Tibial nerve (tissue), 4 donors: Measurements from ENCODE around the gene B3GAT3. TPM values are rescaled to one million over a fixed set of nuclear protein-coding genes. Genes with fewer than 3 reads are reported as not detected.

Experiments
- small RNA-seq: library from RNA; depleted of rRNA; stranded (forward); fragments of <200 nt; gene quantifications from one replicate; pipeline ENCODE3, GENCODE V24; 2016
- total RNA-seq, 4 donors: library from RNA; depleted of rRNA; stranded (reverse); fragments of >200 nt; gene quantifications; one replicate each; pipeline ENCODE4 v1.1.0, GENCODE V29; 2016

B3GAT3 gene
- total RNA-seq, 4 donors from 2014 or later, result 35.4 to 60.3 (median 50.7) TPM

Small RNA genes within 50 kb of the gene (small RNA-seq; reads per million reads assigned to genes)
- gene AP001458.1 (not detected), gene MIR6747 (0.28 reads per million), gene SNORA57 (not detected)

Other genes with a start within 250 kb of the B3GAT3 start
- not detected for gene SCGB1A1, start 203.0 kb downstream of the B3GAT3 start, total RNA-seq
- 1,000 to 10,000 TPM; 1,417 to 3,061 (median 2,562) TPM for gene AHNAK, start 75.2 kb downstream of the B3GAT3 start, total RNA-seq
- 1,000 to 10,000 TPM; 1,003 to 1,250 (median 1,110) TPM for gene EEF1G, start 48.1 kb downstream of the B3GAT3 start, total RNA-seq
- gene TUT1, start 30.5 kb downstream of the B3GAT3 start, total RNA-seq, result 10 to 100 TPM in 3 of 4 donors, 1 to 10 TPM in 1; 8.3 to 18.8 (median 14.2) TPM
- 10 to 100 TPM; 79.5 to 95.3 (median 88.8) TPM for gene MTA2, start 20.1 kb downstream of the B3GAT3 start, total RNA-seq
- gene EML3, start 9.2 kb downstream of the B3GAT3 start, total RNA-seq, result 100 to 1,000 TPM in 2 of 4 donors, 10 to 100 TPM in 2; 64.9 to 138 (median 93.9) TPM
- 10 to 100 TPM in 3 of 4 donors, 1 to 10 TPM in 1; 9.3 to 13.8 (median 11.2) TPM for gene ROM1, start 8.7 kb downstream of the B3GAT3 start, total RNA-seq
- gene GANAB, start 24.6 kb upstream of the B3GAT3 start, total RNA-seq, result 100 to 1,000 TPM; 107 to 150 (median 121) TPM
- 10 to 100 TPM; 14.0 to 22.8 (median 20.3) TPM for gene INTS5, start 31.3 kb upstream of the B3GAT3 start, total RNA-seq
- gene C11orf98, start 43.2 kb upstream of the B3GAT3 start, total RNA-seq, result 10 to 100 TPM; 32.7 to 48.0 (median 40.8) TPM
- 10 to 100 TPM in 1 of 4 donors, 1 to 10 TPM in 3; 2.6 to 17.0 (median 5.7) TPM for gene CSKMT, start 43.3 kb upstream of the B3GAT3 start, total RNA-seq
- gene UQCC3, start 49.7 kb upstream of the B3GAT3 start, total RNA-seq, result 10 to 100 TPM in 3 of 4 donors, 1 to 10 TPM in 1; 7.6 to 22.2 (median 14.6) TPM
- 10 to 100 TPM in 1 of 4 donors, 1 to 10 TPM in 3; 3.9 to 11.1 (median 5.4) TPM for gene LBHD1, start 50.3 kb upstream of the B3GAT3 start, total RNA-seq
- gene UBXN1, start 57.1 kb upstream of the B3GAT3 start, total RNA-seq, result 100 to 1,000 TPM; 140 to 205 (median 162) TPM
- gene LRRN4CL, start 67.5 kb upstream of the B3GAT3 start, total RNA-seq, result 10 to 100 TPM; 44.6 to 64.8 (median 48.4) TPM
- 100 to 1,000 TPM in 2 of 4 donors, 10 to 100 TPM in 2; 58.8 to 149 (median 93.2) TPM for gene BSCL2, start 85.4 kb upstream of the B3GAT3 start, total RNA-seq
- gene GNG3, start 85.7 kb upstream of the B3GAT3 start, total RNA-seq, result 1 to 10 TPM in 1 of 4 donors, under 1 TPM in 1, not detected in 2; 0.63 to 2.6 TPM
- gene HNRNPUL2, start 105.5 kb upstream of the B3GAT3 start, total RNA-seq, result 10 to 100 TPM; 24.7 to 34.8 (median 28.6) TPM
- gene TTC9C, start 106.5 kb upstream of the B3GAT3 start, total RNA-seq, result 10 to 100 TPM; 20.1 to 37.1 (median 23.6) TPM
- gene ZBTB3, start 132.2 kb upstream of the B3GAT3 start, total RNA-seq, result 1 to 10 TPM; 8.1 to 9.8 (median 8.9) TPM
- gene POLR2G, start 139.6 kb upstream of the B3GAT3 start, total RNA-seq, result 10 to 100 TPM; 49.2 to 70.0 (median 53.6) TPM
- gene TAF6L, start 149.4 kb upstream of the B3GAT3 start, total RNA-seq, result 10 to 100 TPM; 23.2 to 38.8 (median 33.1) TPM
- 100 to 1,000 TPM in 1 of 4 donors, 10 to 100 TPM in 3; 80.8 to 105 (median 94.9) TPM for gene TMEM179B, start 165.4 kb upstream of the B3GAT3 start, total RNA-seq
- gene TMEM223, start 170.0 kb upstream of the B3GAT3 start, total RNA-seq, result 10 to 100 TPM; 22.9 to 40.4 (median 31.3) TPM
- gene NXF1, start 183.5 kb upstream of the B3GAT3 start, total RNA-seq, result 10 to 100 TPM; 51.3 to 94.4 (median 67.0) TPM
- gene STX5, start 210.1 kb upstream of the B3GAT3 start, total RNA-seq, result 10 to 100 TPM; 25.9 to 39.1 (median 29.2) TPM
- gene TEX54, start 210.9 kb upstream of the B3GAT3 start, total RNA-seq, result not detected
- 10 to 100 TPM; 31.7 to 75.0 (median 48.0) TPM for gene WDR74, start 217.6 kb upstream of the B3GAT3 start, total RNA-seq